GM21576 (cell line): Measurements from ENCODE around the gene COQ8A.

Experiments
- ATAC-seq: cut with Tn5 transposase; IDR thresholded peaks from one replicate; pipeline ENCODE4 v1.9.1; 2021; ENCODE audit warnings: mild to moderate bottlenecking, moderate library complexity; ENCODE audit not compliant: unreplicated experiment

COQ8A gene

DNA sequence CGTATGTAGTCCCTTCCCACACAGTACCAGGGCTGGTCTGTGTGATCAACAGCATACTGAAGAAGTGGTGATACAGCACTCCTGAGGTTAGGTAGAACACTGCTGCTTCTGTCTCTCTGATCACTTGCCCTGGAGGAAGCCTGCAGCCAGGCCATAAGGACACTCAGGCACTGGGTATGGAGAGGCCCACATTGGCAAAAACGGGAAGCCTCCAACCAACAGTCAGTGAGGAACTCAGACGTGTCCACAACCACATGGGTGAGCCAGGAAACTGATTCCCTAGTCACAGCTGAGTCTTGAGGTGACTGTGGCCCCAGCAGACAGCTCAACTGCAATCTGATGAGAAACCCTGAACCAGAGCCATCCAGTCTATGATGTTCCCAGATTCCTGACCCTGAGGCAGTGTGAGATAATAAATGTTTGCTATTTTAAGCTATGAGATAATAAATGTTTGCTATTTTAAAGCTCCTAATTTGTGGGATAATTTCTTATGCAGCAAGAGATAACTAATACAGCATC lies 62.5 kb downstream of the COQ8A start:
- ATAC-seq = no peak

DNA sequence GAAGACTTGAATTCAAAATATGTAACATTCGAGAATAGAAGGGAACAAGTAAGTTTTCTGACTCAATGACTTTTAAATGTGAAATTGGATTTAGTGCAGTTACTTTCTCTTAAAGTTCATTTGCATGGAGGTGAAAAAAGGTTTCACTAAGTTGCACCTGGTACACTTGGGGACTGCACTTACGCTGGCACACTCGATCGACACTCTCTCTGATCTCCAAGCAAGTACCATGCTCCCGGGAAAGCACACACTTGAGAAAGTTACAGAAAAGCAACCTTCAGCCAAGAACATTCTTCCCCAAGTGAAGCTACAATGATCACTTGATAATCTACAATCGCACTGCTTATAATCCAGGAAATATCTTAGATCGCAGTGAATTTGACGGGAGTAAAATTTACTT lies 63.1 kb downstream of the COQ8A start:
- no peak for ATAC-seq

DNA sequence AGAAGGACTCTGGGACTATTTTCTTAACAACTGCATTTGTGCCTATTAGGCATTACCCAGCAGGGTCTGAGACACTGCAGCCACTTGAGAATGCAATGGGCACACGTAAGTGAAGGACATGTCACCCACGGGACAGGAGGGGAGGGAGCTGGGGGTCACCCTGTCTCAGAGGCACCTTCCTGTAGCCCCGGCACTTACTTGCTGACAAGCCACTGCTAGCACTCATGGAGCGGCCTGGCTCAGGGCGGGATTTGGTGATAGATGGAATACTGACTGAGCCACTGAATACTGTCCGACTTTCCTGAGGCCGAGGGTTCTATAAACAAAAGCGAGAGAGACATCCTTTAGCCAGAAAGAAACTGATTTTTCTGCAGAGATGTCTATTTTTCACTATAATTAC lies 64.7 kb downstream of the COQ8A start:
- ATAC-seq = no peak

DNA sequence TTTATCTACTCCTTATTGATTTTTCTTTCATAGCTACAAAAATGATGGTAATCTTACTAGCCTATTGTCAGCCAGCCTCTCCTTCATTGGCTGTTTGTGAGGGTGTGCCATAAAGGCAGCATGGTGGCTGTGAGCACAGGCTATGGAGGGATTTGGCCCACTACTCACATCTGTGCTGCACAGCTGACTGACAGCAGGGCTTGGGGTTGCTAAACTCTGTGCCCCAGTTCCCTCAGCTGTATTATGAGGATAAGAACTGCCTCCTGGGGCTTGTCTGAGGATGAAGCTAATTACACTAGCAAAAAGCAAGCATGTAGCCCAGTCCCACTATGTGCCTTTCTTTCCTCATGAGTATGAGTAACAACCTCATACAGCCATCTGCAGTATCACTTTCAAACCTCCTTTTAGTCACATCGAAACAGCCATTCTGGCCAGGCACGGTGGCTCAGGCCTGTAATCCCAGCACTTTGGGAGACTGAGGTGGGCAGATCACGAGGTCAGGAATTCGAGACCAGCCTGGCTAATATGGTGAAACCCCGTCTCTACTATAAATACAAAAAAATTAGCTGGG lies 66.2 kb downstream of the COQ8A start:
- ATAC-seq = peak; percentile 72

DNA sequence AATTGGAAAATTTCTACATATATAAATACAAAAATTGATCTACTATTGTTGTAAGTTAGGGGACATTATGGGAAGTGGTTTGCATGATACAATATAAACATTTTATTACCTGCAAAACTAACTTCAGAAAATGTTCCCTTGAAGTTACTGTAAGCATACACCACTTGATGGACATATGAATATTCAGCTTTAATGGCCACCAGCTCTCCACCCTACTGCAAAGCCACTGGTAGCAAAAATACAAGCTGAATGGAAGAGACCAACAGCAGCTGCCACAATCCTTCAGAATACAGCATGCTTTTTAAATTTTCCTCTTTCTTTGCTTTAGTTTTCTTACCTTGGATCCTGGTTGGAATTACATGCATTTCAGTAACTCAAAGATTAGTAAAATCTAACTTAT lies 69.8 kb downstream of the COQ8A start:
- ATAC-seq = no peak

DNA sequence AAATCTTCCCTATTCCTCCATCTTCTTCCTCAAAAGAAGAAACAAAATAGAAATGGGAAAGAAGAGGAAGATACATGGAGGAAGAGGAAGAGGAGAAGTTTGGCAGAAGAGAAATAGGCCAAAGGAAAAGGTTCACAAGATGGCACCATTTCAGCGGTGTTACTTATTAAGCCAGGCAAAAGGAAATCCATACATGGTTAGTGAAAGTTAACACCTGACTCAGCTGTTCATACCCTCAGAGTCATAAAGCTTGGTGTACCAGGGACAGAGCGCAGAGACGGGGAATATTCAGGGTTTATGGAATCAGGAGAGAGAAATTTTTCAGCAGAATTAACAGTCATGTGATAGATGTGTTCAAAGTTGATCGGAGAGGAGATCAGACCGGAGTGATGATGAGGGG lies 70.6 kb downstream of the COQ8A start:
- no peak for ATAC-seq

DNA sequence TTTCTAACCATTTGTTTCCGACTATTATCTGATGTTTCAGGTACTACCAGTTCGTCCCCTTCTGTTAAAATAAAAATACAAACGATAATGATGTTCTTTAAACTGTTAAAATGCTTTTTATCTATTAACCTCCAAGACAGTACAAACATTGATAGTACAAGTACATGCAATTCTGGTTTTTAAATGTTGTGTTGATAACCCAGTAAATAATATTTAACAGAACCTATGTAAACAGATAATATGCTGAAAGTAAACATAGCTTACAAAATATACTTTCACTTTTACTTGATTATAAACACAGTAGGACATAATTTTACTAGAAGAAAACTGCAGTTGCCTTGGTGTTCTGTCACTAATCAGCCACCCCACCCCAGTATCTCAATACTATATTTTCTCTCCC lies 76.9 kb downstream of the COQ8A start:
- no peak for ATAC-seq

DNA sequence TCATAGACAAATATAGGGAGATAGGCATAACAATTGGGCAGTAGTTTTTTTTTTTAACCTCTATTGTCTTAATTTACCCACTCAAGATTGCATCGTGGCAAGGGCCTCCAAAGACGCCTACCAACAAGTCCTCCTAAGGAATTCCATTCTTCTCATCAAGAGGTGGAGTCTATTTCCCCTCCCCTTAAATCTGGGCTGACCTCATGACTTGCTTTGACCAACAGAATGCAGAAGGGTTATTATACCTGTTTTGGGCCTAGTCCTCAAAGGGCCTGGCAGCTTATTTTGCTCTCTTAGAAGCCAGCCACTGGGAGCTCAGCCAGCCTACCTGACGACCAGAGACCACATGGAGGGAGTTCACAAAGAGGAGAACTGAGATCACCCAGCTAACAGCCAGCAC lies 92.3 kb downstream of the COQ8A start:
- no peak for ATAC-seq

DNA sequence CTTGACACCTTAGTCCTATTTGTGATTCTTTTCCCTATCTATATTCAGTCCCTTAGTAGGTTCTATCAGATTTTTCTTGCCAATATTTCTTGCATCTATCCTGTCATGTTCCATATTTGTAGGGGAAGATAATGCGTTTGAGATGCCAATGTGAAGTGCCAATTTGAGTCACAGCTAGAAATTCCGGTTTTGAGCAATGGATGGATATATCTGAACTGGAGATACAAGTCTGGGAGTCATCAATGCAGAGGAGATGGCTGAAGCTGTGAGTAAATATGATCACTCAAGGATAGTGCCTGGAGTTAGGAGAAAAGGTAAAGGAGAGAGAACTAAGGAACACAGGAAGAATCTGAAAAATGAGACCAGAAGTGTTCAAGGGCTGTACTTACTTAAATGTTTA lies 93.8 kb downstream of the COQ8A start:
- no peak for ATAC-seq

DNA sequence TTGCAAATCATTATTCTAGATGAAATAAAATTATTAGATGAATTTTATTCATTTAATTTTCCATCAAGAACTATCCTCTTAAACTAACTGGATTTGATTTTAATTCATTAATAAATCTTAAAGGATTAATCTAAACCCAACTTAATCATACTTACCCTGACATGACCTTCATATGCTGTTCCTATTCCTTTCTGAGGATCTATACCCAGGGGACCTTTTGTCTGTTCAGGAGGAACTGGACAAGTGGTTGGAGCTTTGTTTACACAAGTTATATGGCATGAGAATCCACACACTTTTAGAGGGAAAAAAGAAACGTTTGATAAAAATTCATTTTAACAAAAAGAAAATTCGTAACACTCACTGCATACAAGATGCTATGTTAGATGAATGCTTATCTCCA lies 95.2 kb downstream of the COQ8A start:
- ATAC-seq = no peak

DNA sequence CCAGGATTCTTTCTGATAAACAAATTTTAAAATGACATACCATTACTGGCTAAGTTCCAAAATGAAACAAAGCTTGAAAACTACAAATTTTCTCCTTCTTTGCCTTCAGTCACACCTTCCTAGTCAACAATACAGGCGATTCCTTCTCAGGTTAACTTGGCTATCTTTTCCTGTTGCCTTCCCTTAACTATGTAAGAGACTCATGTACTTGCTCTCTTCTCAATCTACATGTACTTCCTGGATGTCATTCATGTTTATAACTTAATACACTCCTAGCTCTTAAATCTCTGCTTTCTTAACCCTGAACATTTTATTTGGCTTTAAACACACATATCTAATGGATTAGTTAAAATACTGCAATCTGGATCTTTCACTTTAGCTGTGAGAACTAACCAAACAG lies 97.0 kb downstream of the COQ8A start:
- ATAC-seq = no peak
